Peyer's patch (tissue), 4 donors: Measurements from ENCODE around the gene PLEKHG5. TPM values are rescaled to one million over a fixed set of nuclear protein-coding genes. Genes with fewer than 3 reads are reported as not detected.

Source experiments
- DNase-seq, 3 donors: peaks; one replicate each; pipeline ENCODE4 v3.0.0-alpha.2; 2017 to 2019
- H3K27ac ChIP-seq, 4 donors: fragments of 200-600 bp; sonication (generic); one replicate each; pipeline ENCODE4 v1.5.1; 2016 to 2019
- H3K27me3 ChIP-seq, 2 donors: fragments of 200-600 bp; sonication (generic); one replicate each; pipeline ENCODE4 v1.5.1; 2019
- H3K36me3 ChIP-seq, 3 donors: fragments of 200-600 bp; sonication (generic); one replicate each; pipeline ENCODE4 v1.5.1; 2016 to 2019
- H3K4me1 ChIP-seq, 4 donors: fragments of 200-600 bp; sonication (generic); one replicate each; pipeline ENCODE4 v1.5.1; 2016 to 2019
- H3K4me3 ChIP-seq, 4 donors: fragments of 200-600 bp; sonication (generic); 1 replicate in 3 of 4; 2 replicates in 1 of 4; pipeline ENCODE4 v1.5.1; 2016 to 2019; ENCODE audit warnings: mild to moderate bottlenecking in 1 of 4
- H3K9me3 ChIP-seq, 4 donors: fragments of 200-600 bp; sonication (generic); one replicate each; pipeline ENCODE4 v1.5.1; 2016 to 2019; ENCODE audit warnings: mild to moderate bottlenecking in 1 of 4
- POLR2A ChIP-seq, 2 donors: fragments of 450-650 bp; IDR thresholded peaks; one replicate each; pipeline ENCODE4 v1.5.1; 2017; ENCODE audit warnings: antibody characterized with exemption in 2 of 2, mild to moderate bottlenecking in 2 of 2, moderate library complexity in 2 of 2
- total RNA-seq, 4 donors: library from RNA; depleted of rRNA; stranded (reverse); fragments of >200 nt; gene quantifications; one replicate each; pipeline ENCODE4 v1.1.0, GENCODE V29; 2016
- TF ChIP-seq, protein P1 (sequence below), 6 experiments: fragments of 450-650 bp in 4 of 6; fragments of 200-600 bp in 2 of 6; sonication (generic) in 1 of 6; IDR thresholded peaks; one replicate each; pipeline ENCODE4 v1.5.1; 2017 to 2019; ENCODE audit warnings: antibody characterized with exemption in 6 of 6, mild to moderate bottlenecking in 3 of 6, moderate library complexity in 1 of 6

PLEKHG5 gene
- total RNA-seq, 4 donors from 2014 or later = 17.7 to 56.9 (median 45.4) TPM

DNA sequence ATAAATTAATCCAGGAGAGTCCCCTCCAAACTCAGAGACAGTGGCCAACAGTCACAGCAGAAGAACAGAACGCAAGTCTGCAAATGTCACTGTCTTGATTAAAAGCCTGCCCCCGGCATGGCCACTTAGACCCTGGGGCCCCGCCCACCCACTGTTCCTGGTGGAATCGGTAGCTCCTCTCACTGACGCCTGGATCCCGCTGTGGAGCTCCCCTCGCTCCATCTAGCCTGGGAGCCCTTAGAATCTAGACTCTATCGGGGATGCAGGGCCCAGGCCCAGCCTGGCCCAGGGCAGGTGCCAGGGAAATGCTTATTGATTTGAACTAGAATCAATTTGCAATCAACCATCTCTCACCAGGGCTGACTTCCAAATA is 21.4 kb upstream of the PLEKHG5 start:
- Histone ChIP-seq H3K27ac (no peak overlapping the region), H3K9me3 (no peaks in the 10 kb centered on the region), H3K4me3 (no peak overlapping the region), H3K4me1 (no peaks in the 10 kb centered on the region), H3K27me3 (no peaks in the 10 kb centered on the region), H3K36me3 (no peaks in the 10 kb centered on the region)
- no peak for DNase-seq
- no peak for TF ChIP-seq POLR2A (IDR thresholded peaks at IDR 0.05)
- TF ChIP-seq, protein P1, sequence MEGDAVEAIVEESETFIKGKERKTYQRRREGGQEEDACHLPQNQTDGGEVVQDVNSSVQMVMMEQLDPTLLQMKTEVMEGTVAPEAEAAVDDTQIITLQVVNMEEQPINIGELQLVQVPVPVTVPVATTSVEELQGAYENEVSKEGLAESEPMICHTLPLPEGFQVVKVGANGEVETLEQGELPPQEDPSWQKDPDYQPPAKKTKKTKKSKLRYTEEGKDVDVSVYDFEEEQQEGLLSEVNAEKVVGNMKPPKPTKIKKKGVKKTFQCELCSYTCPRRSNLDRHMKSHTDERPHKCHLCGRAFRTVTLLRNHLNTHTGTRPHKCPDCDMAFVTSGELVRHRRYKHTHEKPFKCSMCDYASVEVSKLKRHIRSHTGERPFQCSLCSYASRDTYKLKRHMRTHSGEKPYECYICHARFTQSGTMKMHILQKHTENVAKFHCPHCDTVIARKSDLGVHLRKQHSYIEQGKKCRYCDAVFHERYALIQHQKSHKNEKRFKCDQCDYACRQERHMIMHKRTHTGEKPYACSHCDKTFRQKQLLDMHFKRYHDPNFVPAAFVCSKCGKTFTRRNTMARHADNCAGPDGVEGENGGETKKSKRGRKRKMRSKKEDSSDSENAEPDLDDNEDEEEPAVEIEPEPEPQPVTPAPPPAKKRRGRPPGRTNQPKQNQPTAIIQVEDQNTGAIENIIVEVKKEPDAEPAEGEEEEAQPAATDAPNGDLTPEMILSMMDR (IDR thresholded peaks at IDR 0.05) = no peak

DNA sequence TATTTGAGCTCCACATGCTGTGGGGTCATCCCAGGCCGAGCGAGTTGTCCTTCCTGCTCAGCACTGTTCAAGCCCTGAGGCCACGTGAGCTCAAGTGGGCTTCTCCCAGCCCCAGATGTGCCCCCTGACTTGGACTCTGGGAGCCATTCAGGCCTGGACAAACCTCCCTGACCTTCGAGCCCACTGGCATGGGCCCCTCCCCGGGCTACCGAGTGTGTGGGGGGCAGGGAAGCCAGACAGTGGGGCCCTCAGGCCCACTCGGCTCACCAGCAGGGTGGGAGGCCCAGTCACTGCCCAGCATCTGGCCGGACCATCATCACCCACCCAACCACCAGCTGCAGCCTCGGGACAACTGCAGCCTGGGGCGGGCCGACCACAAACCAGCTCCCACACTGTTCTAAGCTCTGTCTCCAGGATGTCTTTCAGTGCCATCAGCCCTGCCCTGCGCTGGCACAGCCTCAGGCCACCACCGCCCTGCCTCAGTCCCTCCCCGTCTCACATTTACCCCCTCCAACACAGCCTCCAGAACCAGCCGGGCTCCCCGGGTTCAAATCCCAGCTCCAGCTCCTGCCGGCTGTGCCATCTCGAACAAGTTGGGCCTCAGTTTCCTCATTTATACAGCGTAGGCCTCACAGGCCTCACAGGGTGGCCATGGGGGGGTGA is 20.9 kb upstream of the PLEKHG5 start:
- Histone ChIP-seq H3K4me3 (no peak overlapping the region), H3K4me1 (no peaks in the 10 kb centered on the region), H3K36me3 (no peaks in the 10 kb centered on the region), H3K9me3 (no peaks in the 10 kb centered on the region), H3K27me3 (no peaks in the 10 kb centered on the region), H3K27ac (no peak overlapping the region)
- DNase-seq = no peak
- no peak for TF ChIP-seq POLR2A (IDR thresholded peaks at IDR 0.05)
- TF ChIP-seq, protein P1 (IDR thresholded peaks at IDR 0.05) = no peak

DNA sequence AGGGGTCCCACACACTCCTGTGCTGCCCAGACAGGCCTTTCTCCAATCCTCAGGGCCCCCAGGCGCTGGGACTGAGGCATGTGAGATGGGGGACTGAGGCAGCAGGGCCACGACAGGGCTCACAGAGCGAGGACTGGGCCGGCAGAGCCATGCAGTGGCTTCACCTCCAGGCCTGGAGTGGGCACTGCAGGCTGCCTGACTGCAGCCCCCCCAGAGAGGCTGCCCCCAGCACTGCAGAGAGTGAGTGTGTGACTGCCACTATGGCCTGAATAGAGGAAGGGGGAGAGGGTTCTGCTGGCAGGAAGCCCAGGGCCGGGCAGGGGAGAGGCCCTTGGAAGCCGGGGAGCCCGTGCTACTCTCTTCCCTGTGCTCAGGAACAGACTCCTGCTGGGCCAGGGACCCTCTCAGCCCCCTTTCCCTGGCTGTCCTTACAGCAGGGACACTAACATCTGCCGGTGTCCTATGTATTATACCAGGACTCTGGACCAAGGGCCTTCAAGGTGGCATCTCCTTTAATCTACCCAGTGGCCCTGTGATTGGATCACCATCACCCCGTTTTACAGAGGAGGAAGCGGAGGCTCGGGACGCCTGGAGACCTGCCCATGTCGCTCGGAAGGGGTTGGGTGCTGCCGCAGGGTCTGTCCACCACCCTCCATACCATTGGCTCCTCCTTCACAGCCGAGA is 20.2 kb upstream of the PLEKHG5 start:
- no peak for DNase-seq
- Histone ChIP-seq H3K4me1 (no peaks in the 10 kb centered on the region), H3K9me3 (no peaks in the 10 kb centered on the region), H3K27me3 (no peaks in the 10 kb centered on the region), H3K36me3 (no peaks in the 10 kb centered on the region), H3K4me3 (no peak overlapping the region), H3K27ac (no peak overlapping the region)
- TF ChIP-seq POLR2A (IDR thresholded peaks at IDR 0.05) = no peak
- TF ChIP-seq, protein P1 (IDR thresholded peaks at IDR 0.05) = no peak

DNA sequence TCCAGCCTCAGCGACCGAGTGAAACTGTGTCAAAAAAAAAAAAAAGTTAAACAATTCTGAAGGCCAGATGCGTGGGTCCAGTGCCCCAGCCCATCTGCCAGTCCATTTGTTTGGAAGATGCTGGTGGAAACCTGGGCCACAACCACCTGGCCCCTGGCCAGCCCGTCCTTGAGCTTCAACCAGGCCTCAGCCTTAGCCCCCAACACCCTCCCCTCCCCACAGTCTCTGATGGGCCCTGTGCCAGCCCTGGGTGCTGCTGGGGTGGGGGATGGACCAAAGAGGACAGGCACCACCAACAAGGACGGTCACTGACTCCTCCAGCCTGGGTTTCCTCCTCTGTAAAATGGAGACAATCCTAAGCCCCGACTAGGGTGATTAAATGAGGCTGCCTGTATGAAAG is 19.6 kb upstream of the PLEKHG5 start:
- no peaks in the 10 kb centered on the region for H3K27me3 ChIP-seq
- no peaks in the 10 kb centered on the region for H3K36me3 ChIP-seq
- H3K9me3 ChIP-seq = no peaks in the 10 kb centered on the region
- no peak overlapping the region for H3K27ac ChIP-seq
- DNase-seq = no peak
- H3K4me1 ChIP-seq = no peaks in the 10 kb centered on the region
- no peak for TF ChIP-seq POLR2A (IDR thresholded peaks at IDR 0.05)
- TF ChIP-seq, protein P1 (IDR thresholded peaks at IDR 0.05) = no peak
- H3K4me3 ChIP-seq = no peak overlapping the region

DNA sequence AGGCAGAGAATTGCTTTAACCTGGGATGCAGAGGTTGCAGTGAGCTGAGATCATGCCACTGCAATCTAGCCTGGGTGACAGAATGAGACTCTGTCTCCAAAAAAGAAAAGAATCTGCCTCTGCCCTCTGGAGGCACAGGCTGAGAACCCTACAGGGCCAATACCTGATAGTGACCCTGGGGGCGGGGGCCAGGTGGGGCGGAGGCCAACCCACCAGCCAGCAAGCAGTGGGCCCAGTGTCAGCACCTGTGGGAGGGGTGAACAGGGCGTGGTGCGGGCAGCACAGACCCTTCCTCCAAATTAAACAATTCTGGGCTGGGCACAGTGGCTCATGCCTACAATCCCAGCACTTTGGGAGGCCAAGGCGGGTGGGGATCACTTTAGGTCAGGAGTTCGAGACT is 19.0 kb upstream of the PLEKHG5 start:
- TF ChIP-seq, protein P1 (IDR thresholded peaks at IDR 0.05) = no peak
- TF ChIP-seq POLR2A (IDR thresholded peaks at IDR 0.05) = no peak
- Histone ChIP-seq H3K27me3 (no peaks in the 10 kb centered on the region), H3K4me3 (no peak overlapping the region), H3K9me3 (no peaks in the 10 kb centered on the region), H3K4me1 (no peaks in the 10 kb centered on the region), H3K27ac (no peak overlapping the region), H3K36me3 (no peaks in the 10 kb centered on the region)
- no peak for DNase-seq
